Measurements from ENCODE around the gene SLC31A1. TPM values are rescaled to one million over a fixed set of nuclear protein-coding genes. Genes with fewer than 3 reads are reported as not detected.
A peak's percentile ranks its signal among the peaks of the same experiment; 100 is the strongest.

Gene SLC31A1
- total RNA-seq, 6 experiments from 2014 or later, result 31.8 to 39.6 (median 36.7) TPM

DNA sequence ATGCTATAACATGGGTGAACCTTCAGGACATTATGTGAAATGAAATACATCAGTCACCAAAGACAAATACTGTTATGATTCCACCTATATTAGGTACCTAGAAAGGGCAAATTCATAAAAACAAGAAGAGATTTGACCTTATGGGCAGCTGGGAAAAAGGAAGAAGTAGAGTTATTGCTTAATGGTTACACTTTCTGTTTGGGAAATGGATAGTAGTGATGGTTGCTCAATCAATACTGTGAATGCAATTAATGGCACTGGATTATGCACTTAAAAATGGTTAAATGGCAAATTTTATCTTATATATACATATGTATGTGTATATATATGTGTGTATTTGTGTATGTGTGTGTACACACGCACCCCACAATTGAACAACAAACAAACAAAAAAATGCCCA, 15.5 kb upstream of the SLC31A1 start:
- DNase-seq, result no peak
- H3K9me3 Mint-ChIP-seq, result no peaks in the 10 kb centered on the region
- H3K27ac Mint-ChIP-seq, result no peak overlapping the region
- H3K4me3 Mint-ChIP-seq, result no peak overlapping the region
- H3K27me3 Mint-ChIP-seq (ENCODE audit: insufficient read depth), result no peaks in the 10 kb centered on the region
- peaks cover 33% of the 10 kb centered on the region for H3K36me3 Mint-ChIP-seq (ENCODE audit: low read depth)
- H3K4me1 Mint-ChIP-seq (ENCODE audit: low read depth), result no peaks in the 10 kb centered on the region
- TF ChIP-seq, protein P1, sequence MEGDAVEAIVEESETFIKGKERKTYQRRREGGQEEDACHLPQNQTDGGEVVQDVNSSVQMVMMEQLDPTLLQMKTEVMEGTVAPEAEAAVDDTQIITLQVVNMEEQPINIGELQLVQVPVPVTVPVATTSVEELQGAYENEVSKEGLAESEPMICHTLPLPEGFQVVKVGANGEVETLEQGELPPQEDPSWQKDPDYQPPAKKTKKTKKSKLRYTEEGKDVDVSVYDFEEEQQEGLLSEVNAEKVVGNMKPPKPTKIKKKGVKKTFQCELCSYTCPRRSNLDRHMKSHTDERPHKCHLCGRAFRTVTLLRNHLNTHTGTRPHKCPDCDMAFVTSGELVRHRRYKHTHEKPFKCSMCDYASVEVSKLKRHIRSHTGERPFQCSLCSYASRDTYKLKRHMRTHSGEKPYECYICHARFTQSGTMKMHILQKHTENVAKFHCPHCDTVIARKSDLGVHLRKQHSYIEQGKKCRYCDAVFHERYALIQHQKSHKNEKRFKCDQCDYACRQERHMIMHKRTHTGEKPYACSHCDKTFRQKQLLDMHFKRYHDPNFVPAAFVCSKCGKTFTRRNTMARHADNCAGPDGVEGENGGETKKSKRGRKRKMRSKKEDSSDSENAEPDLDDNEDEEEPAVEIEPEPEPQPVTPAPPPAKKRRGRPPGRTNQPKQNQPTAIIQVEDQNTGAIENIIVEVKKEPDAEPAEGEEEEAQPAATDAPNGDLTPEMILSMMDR (IDR thresholded peaks at IDR 0.05), result no peak

DNA sequence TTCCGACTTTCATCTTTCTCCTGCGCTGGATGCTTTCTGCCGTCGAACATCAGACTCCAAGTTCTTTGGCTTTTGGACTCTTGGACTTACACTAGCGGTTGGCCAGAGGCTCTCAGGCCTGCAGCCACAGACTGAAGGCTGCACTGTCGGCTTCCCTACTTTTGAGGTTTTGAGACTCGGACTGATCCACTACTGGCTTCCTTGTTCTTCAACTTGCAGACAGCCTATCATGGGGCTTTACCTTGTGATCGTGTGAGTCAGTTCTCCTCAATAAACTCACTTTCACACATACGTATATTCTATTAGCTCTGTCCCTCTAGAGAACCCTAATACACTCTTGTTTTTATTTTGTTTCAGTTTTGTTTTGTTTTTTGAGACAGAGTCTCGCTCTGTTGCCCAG, 10.5 kb upstream of the SLC31A1 start:
- H3K27ac Mint-ChIP-seq, result no peak overlapping the region
- no peaks in the 10 kb centered on the region for H3K9me3 Mint-ChIP-seq
- H3K36me3 Mint-ChIP-seq (ENCODE audit: low read depth), result peaks cover 27% of the 10 kb centered on the region; the same call in 1 of the 2 replicates
- peaks cover 6% of the 10 kb centered on the region for H3K4me1 Mint-ChIP-seq (ENCODE audit: low read depth)
- no peak overlapping the region for H3K4me3 Mint-ChIP-seq
- TF ChIP-seq, protein P1 (IDR thresholded peaks at IDR 0.05), result no peak
- DNase-seq, result no peak
- no peaks in the 10 kb centered on the region for H3K27me3 Mint-ChIP-seq (ENCODE audit: insufficient read depth)

DNA sequence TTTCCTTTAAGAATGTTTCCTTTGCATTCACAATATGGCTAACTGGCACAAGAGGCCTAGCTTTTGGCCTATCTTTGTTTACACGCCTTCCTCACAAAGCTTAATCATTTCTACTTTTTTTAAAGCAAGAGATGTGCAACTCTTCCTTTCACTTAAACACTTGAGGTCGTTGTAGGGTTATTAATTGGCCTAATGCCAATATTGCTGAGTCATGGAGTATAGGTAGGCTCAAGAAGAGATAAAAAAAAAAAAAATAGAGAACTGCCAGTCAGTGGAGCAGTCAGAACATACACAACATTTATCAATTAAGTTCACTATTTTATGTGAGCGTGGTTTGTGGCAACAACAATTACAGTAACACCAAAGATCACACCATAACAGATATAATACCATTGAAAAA, 6.2 kb upstream of the SLC31A1 start:
- TF ChIP-seq, protein P1 (IDR thresholded peaks at IDR 0.05), result no peak
- peaks cover 26% of the 10 kb centered on the region; the same call in 1 of the 2 replicates for H3K36me3 Mint-ChIP-seq (ENCODE audit: low read depth)
- no peaks in the 10 kb centered on the region for H3K27me3 Mint-ChIP-seq (ENCODE audit: insufficient read depth)
- H3K4me1 Mint-ChIP-seq (ENCODE audit: low read depth), result peaks cover 21% of the 10 kb centered on the region
- no peak overlapping the region for H3K4me3 Mint-ChIP-seq
- DNase-seq, result no peak
- no peaks in the 10 kb centered on the region for H3K9me3 Mint-ChIP-seq
- no peak overlapping the region for H3K27ac Mint-ChIP-seq

DNA sequence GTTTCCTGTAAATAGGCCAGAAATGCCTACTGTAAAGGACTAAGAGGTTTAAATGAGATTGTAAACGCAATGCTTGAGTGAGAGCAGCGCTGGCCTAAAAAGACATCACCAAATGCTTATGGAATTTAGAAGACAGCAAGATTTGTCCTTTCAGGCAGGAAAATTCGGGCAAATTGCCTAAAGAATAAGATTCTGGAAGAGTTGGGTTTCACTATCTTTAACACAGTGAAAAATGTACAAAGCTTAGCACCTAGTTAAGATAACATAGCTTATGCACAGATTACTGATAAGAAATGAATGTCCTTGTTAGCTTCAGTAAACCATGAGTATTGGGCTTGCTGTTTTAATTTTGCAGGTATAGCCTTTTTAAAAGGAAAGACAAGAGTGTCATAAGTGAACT, 4.9 kb upstream of the SLC31A1 start:
- TF ChIP-seq, protein P1 (IDR thresholded peaks at IDR 0.05), result no peak
- peaks cover 26% of the 10 kb centered on the region for H3K4me1 Mint-ChIP-seq (ENCODE audit: low read depth)
- H3K36me3 Mint-ChIP-seq (ENCODE audit: low read depth), result peaks cover 26% of the 10 kb centered on the region; the same call in 1 of the 2 replicates
- DNase-seq, result no peak
- no peaks in the 10 kb centered on the region for H3K9me3 Mint-ChIP-seq
- no peaks in the 10 kb centered on the region; the same call in 1 of the 2 replicates for H3K27me3 Mint-ChIP-seq (ENCODE audit: insufficient read depth)
- no peak overlapping the region for H3K27ac Mint-ChIP-seq
- H3K4me3 Mint-ChIP-seq, result no peak overlapping the region

DNA sequence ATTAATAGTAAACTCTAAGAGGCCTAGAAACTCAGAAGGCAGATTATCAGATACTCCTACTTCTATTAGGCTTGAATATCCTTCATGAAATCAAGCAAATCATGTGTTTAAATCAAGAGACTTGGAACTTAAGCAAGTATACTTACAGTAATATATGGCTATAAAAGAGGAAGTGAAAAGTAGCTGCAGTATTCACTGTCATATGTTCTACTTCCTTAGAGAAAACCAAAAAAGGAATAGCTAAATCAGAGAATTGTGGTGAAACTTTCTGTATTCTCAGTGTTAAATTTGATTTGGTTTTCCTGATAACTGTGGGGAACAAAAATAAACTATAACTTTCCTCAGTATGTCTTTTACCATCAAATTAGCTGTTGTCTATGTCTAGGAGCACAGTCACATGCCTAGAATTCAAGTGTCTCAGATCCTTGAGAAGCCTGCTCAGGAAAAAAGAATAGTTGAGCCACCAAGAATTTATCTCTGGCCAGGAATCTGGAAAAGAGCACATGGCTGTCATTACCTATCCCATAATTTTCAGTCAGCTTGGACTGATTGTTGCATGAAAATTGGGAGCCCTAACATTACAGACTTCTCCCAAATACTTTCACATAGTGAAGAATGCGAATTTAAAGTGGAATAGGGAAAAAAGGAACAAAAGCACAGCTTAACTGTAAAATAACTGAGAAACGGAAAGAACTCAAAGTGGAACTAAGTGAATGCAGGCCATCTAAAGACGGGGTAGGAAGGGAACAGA, 2.0 kb upstream of the SLC31A1 start:
- H3K27me3 Mint-ChIP-seq (ENCODE audit: insufficient read depth), result no peaks in the 10 kb centered on the region; the same call in 1 of the 2 replicates
- H3K4me1 Mint-ChIP-seq (ENCODE audit: low read depth), result peaks cover 52% of the 10 kb centered on the region
- no peaks in the 10 kb centered on the region for H3K9me3 Mint-ChIP-seq
- peaks cover 14% of the 10 kb centered on the region; the same call in 1 of the 2 replicates for H3K36me3 Mint-ChIP-seq (ENCODE audit: low read depth)
- TF ChIP-seq, protein P1 (IDR thresholded peaks at IDR 0.05), result no peak
- no peak for DNase-seq
- peak overlapping the region; percentile 81 for H3K27ac Mint-ChIP-seq
- peak overlapping the region; percentile 99 for H3K4me3 Mint-ChIP-seq
